Measurements from ENCODE around the gene DRG2. TPM values are rescaled to one million over a fixed set of nuclear protein-coding genes. Genes with fewer than 3 reads are reported as not detected.

The DRG2 gene
- total RNA-seq, 1 experiment from 2014 or later = 34.5 TPM

DNA sequence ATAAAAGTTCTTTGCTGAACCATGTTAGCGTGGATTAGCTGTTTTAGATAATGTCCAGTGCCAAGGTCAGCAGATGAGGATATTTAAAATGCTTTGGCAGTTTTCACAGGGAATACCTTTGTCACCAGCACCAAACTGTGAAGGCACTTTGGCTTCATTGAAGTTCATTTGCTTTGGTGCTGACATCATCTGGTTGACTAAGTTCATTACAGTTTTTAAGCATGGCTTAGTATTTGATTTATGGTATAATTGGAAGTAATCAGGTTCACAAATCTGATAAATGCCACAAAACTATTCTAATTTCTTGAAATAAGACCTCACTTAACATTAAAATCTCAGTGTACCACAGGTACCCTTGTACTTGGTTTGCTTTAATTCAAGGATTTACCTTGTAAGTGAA is 44.3 kb upstream of the DRG2 start:
- no peaks in the 10 kb centered on the region for H3K27me3 Mint-ChIP-seq (ENCODE audit: unreplicated experiment)
- intact Hi-C loops (cut with micrococcal nuclease; ENCODE audit: unreplicated experiment) = no loop called here
- DNase-seq = no peak

DNA sequence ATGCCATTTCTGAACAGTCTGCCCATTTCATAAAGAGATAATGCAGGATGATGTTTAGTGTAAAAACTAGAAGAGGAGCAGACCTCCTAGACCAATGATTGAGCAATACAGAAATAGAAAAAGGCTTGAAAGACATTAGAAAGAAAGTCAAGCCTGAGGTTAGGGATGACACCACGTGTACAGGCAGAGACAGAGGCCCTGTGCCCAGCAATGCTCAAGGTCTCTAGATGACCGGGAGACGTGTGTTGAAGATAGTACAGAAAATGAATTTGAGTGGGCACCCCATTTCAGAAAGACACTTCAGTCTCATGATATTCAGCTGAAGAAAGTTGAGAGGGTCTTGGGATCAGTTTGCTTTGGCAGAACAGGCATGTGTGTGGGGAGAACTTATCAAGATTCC is 43.1 kb upstream of the DRG2 start:
- CTCF ChIA-PET = no interaction called here
- Mint-ChIP-seq H3K4me1 (ENCODE audit: low read depth, unreplicated experiment) (peaks cover 16% of the 10 kb centered on the region), H3K36me3 (ENCODE audit: insufficient read depth, unreplicated experiment) (peaks cover 12% of the 10 kb centered on the region), H3K27me3 (ENCODE audit: unreplicated experiment) (no peaks in the 10 kb centered on the region), H3K4me3 (ENCODE audit: low read depth, unreplicated experiment) (no peak overlapping the region), H3K27ac (ENCODE audit: unreplicated experiment) (no peak overlapping the region), H3K9me3 (ENCODE audit: low read depth, unreplicated experiment) (no peaks in the 10 kb centered on the region)
- TF ChIP-seq, protein P1, sequence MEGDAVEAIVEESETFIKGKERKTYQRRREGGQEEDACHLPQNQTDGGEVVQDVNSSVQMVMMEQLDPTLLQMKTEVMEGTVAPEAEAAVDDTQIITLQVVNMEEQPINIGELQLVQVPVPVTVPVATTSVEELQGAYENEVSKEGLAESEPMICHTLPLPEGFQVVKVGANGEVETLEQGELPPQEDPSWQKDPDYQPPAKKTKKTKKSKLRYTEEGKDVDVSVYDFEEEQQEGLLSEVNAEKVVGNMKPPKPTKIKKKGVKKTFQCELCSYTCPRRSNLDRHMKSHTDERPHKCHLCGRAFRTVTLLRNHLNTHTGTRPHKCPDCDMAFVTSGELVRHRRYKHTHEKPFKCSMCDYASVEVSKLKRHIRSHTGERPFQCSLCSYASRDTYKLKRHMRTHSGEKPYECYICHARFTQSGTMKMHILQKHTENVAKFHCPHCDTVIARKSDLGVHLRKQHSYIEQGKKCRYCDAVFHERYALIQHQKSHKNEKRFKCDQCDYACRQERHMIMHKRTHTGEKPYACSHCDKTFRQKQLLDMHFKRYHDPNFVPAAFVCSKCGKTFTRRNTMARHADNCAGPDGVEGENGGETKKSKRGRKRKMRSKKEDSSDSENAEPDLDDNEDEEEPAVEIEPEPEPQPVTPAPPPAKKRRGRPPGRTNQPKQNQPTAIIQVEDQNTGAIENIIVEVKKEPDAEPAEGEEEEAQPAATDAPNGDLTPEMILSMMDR (IDR thresholded peaks at IDR 0.05; ENCODE audit: unreplicated experiment) = no peak
- intact Hi-C loops (cut with micrococcal nuclease; ENCODE audit: unreplicated experiment) = no loop called here
- no TSS peak for BruUV-seq (replicated peaks)
- no peak for DNase-seq

More for the DNA sequence above, 44.3 kb upstream of the DRG2 start:
- Mint-ChIP-seq H3K9me3 (ENCODE audit: low read depth, unreplicated experiment) (no peaks in the 10 kb centered on the region), H3K27ac (ENCODE audit: unreplicated experiment) (no peak overlapping the region), H3K36me3 (ENCODE audit: insufficient read depth, unreplicated experiment) (peaks cover 23% of the 10 kb centered on the region), H3K4me3 (ENCODE audit: low read depth, unreplicated experiment) (no peak overlapping the region), H3K4me1 (ENCODE audit: low read depth, unreplicated experiment) (peaks cover 16% of the 10 kb centered on the region)
- no TSS peak for BruUV-seq (replicated peaks)
- TF ChIP-seq, protein P1 (IDR thresholded peaks at IDR 0.05; ENCODE audit: unreplicated experiment) = no peak
- CTCF ChIA-PET = no interaction called here

DNA sequence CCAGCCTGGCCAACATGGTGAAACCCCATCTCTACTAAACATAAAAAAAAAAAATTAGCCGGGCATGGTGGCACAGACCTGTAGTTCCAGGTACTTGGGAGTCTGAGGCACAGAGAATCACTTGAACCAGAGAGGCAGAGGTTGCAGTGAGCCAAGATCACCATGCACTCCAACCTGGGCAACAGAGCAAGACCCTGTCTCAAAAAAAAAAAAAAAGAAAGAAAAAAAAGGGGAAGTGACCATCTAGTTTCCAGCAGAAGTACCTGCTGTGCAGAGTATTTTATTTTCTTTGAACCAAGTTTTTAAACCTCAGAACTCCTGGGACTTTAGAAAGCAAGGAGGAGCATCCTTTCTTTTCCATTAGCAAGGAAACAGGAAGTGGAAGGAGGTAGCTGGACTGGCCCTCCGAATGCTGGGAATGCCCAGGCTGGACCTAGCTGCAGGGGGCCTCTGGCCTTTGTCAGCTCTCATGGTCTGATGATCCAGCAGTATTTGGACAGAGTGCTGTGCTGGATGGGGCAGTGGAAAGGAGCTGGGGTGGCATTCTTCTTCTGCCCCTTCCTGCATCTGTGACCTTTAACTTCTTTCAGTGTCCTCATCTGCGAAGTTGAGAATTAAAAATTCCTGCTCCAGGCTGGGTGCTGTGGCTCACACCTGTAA is 41.9 kb upstream of the DRG2 start:
- CTCF ChIA-PET = no interaction called here
- H3K9me3 Mint-ChIP-seq (ENCODE audit: low read depth, unreplicated experiment) = no peaks in the 10 kb centered on the region

DNA sequence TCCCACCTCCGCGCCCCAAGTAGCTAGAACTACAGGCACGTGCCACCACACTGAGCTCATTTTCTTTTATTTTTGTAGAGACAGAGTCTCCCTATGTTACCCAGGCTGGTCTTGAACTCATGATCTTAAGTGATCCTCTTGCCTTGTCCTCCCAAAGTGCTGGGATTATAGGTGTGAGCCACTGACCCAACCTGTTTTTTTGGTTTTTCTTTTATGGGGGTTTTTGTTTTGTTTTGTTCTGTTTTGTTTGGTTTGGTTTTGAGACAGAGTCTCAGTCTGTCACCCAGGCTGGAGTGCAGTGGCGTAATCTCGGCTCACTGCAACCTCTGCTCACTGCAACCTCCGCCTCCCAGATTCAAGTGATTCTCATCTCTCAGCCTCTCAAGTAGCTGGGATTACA is 32.2 kb upstream of the DRG2 start:
- intact Hi-C loops (cut with micrococcal nuclease; ENCODE audit: unreplicated experiment) = no loop called here
- H3K27ac Mint-ChIP-seq (ENCODE audit: unreplicated experiment) = no peak overlapping the region
- CTCF ChIA-PET = no interaction called here

More for the DNA sequence above, 41.9 kb upstream of the DRG2 start:
- no TSS peak for BruUV-seq (replicated peaks)
- Mint-ChIP-seq H3K27ac (ENCODE audit: unreplicated experiment) (no peak overlapping the region), H3K4me1 (ENCODE audit: low read depth, unreplicated experiment) (peaks cover 8% of the 10 kb centered on the region), H3K36me3 (ENCODE audit: insufficient read depth, unreplicated experiment) (no peaks in the 10 kb centered on the region), H3K27me3 (ENCODE audit: unreplicated experiment) (no peaks in the 10 kb centered on the region), H3K4me3 (ENCODE audit: low read depth, unreplicated experiment) (no peak overlapping the region)
- TF ChIP-seq, protein P1 (IDR thresholded peaks at IDR 0.05; ENCODE audit: unreplicated experiment) = no peak
- no peak for DNase-seq
- intact Hi-C loops (cut with micrococcal nuclease; ENCODE audit: unreplicated experiment) = no loop called here

More for the DNA sequence above, 32.2 kb upstream of the DRG2 start:
- TF ChIP-seq, protein P1 (IDR thresholded peaks at IDR 0.05; ENCODE audit: unreplicated experiment) = no peak
- no TSS peak for BruUV-seq (replicated peaks)
- DNase-seq = no peak
- Mint-ChIP-seq H3K36me3 (ENCODE audit: insufficient read depth, unreplicated experiment) (peaks cover 4% of the 10 kb centered on the region), H3K9me3 (ENCODE audit: low read depth, unreplicated experiment) (no peaks in the 10 kb centered on the region), H3K4me1 (ENCODE audit: low read depth, unreplicated experiment) (no peaks in the 10 kb centered on the region), H3K27me3 (ENCODE audit: unreplicated experiment) (no peaks in the 10 kb centered on the region), H3K4me3 (ENCODE audit: low read depth, unreplicated experiment) (no peak overlapping the region)
